ENCODE measurements around the gene NKAIN1. TPM values are rescaled to one million over a fixed set of nuclear protein-coding genes. Genes with fewer than 3 reads are reported as not detected.

NKAIN1 gene
- total RNA-seq, 1 experiment from 2014 or later: 36.8 TPM

GRCh38 chr1:31230378-31230777, 9.3 kb downstream of the NKAIN1 start (continued):
- TF ChIP-seq ATF6 (CRISPR knock-in tag; IDR thresholded peaks at IDR 0.05): no peak
- TF ChIP-seq NR1H2 (CRISPR knock-in tag; IDR thresholded peaks at IDR 0.05): no peak

- no peaks in the 10 kb centered on the region for H3K27me3 Mint-ChIP-seq (ENCODE audit: low read depth)
- H3K4me1 Mint-ChIP-seq: peaks cover 5% of the 10 kb centered on the region
- H3K4me3 Mint-ChIP-seq: no peak overlapping the region
- no peak overlapping the region for H3K27ac Mint-ChIP-seq
- ATAC-seq (no peak), DNase-seq (ENCODE audit: low spot score) (no peak)
- ChIA-PET CTCF (interaction anchor here (0.5 to 2.0 kb wide), 3 partner anchors 19 to 45 kb away, joined by 3 to 9 read pairs (median 7); no protein-coding TSS in a partner anchor), POLR2A (interaction anchor here (0.7 kb wide), 1 partner anchor 68 kb away, joined by 3 read pairs; the partner anchor contains the start of genes SNRNP40 and ZCCHC17)
- no peaks in the 10 kb centered on the region for H3K9me3 Mint-ChIP-seq
- no peaks in the 10 kb centered on the region for H3K36me3 Mint-ChIP-seq
- no peak for TF ChIP-seq PRRX2 (CRISPR knock-in tag; IDR thresholded peaks at IDR 0.05)
- no peak for TF ChIP-seq ZBTB43 (CRISPR knock-in tag; IDR thresholded peaks at IDR 0.05)
- TF ChIP-seq ZNF219 (CRISPR knock-in tag; IDR thresholded peaks at IDR 0.05; ENCODE audit: borderline replicate concordance): no peak
- no peak for TF ChIP-seq AFF4 (CRISPR knock-in tag; IDR thresholded peaks at IDR 0.05; ENCODE audit: borderline replicate concordance)
- no peak for TF ChIP-seq NFATC4 (CRISPR knock-in tag; IDR thresholded peaks at IDR 0.05)
- no peak for TF ChIP-seq EMX1 (CRISPR knock-in tag; IDR thresholded peaks at IDR 0.05)
- no peak for TF ChIP-seq ZNF671 (CRISPR knock-in tag; IDR thresholded peaks at IDR 0.05)
- no peak for TF ChIP-seq USF1 (CRISPR knock-in tag; IDR thresholded peaks at IDR 0.05)
- no peak for TF ChIP-seq ETV6 (CRISPR knock-in tag; IDR thresholded peaks at IDR 0.05)
- TF ChIP-seq OVOL2 (CRISPR knock-in tag; IDR thresholded peaks at IDR 0.05; ENCODE audit: borderline replicate concordance): no peak
- TF ChIP-seq JAZF1 (CRISPR knock-in tag; IDR thresholded peaks at IDR 0.05): no peak
- no peak for TF ChIP-seq E2F5 (CRISPR knock-in tag; IDR thresholded peaks at IDR 0.05)
- TF ChIP-seq CREB1 (CRISPR knock-in tag; IDR thresholded peaks at IDR 0.05): no peak
Measured at GRCh38 chr1:31228986-31229385, 10.7 kb downstream of the NKAIN1 start.

GRCh38 chr1:31227891-31228568, 11.7 kb downstream of the NKAIN1 start:
- POLR2A ChIA-PET: no interaction called here
- Mint-ChIP-seq H3K4me1 (peaks cover 10% of the 10 kb centered on the region), H3K27me3 (ENCODE audit: low read depth) (no peaks in the 10 kb centered on the region), H3K4me3 (no peak overlapping the region), H3K9me3 (no peaks in the 10 kb centered on the region), H3K36me3 (no peaks in the 10 kb centered on the region), H3K27ac (no peak overlapping the region)
- CTCF ChIA-PET: interaction anchor here (0.6 to 0.9 kb wide), 2 partner anchors 47 to 1373 kb away, joined by 3 read pairs; no protein-coding TSS in a partner anchor
- DNase-seq (ENCODE audit: low spot score) (no peak), ATAC-seq (no peak)
- TF ChIP-seq GABPB1 (CRISPR knock-in tag; IDR thresholded peaks at IDR 0.05) (no peak), ZBTB43 (CRISPR knock-in tag; IDR thresholded peaks at IDR 0.05) (no peak), ZMAT4 (CRISPR knock-in tag; IDR thresholded peaks at IDR 0.05) (no peak), ETV6 (CRISPR knock-in tag; IDR thresholded peaks at IDR 0.05) (no peak), ATF3 (CRISPR knock-in tag; conservative IDR thresholded peaks at IDR 0.05) (no peak), CDX4 (CRISPR knock-in tag; IDR thresholded peaks at IDR 0.05; ENCODE audit: borderline replicate concordance) (no peak), SMAD4 (CRISPR knock-in tag; IDR thresholded peaks at IDR 0.05) (no peak), FOXJ3 (CRISPR knock-in tag; IDR thresholded peaks at IDR 0.05; ENCODE audit: borderline replicate concordance) (no peak), ELF4 (CRISPR knock-in tag; IDR thresholded peaks at IDR 0.05; ENCODE audit: low read depth) (no peak)
